ENCODE measurements around the gene MED15. TPM values are rescaled to one million over a fixed set of nuclear protein-coding genes. Genes with fewer than 3 reads are reported as not detected.
A peak's percentile ranks its signal among the peaks of the same experiment; 100 is the strongest.

MED15 gene
- total RNA-seq, 1 donor from 2014 or later = 77.8 TPM

DNA sequence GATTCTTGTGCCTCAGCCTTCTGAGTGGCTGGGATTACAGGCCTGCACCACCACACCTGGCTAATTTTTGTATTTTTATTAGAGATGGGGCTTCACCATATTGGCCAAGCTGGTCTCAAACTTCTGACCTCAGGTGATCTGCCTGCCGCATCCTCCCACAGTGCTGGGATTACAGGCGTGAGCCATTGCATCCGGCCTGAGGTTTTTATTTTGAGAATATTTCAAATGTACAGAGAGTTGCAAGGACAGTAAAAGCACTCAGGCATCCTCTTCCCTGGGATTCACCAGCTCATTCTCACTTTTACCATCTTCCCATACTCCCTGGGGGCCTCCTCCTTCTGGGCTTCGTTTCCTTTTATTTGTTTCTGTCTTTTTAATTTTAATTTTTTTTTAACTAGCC lies 12.1 kb downstream of the MED15 start:
- Mint-ChIP-seq H3K27me3 (no peaks in the 10 kb centered on the region), H3K36me3 (ENCODE audit: insufficient read depth) (peaks cover 5% of the 10 kb centered on the region), H3K9me3 (ENCODE audit: low read depth) (no peaks in the 10 kb centered on the region), H3K4me3 (ENCODE audit: low read depth) (no peak overlapping the region), H3K27ac (no peak overlapping the region), H3K4me1 (ENCODE audit: low read depth) (peaks cover 26% of the 10 kb centered on the region)
- DNase-seq (ENCODE audit: low spot score, unreplicated experiment) = no peak
- TF ChIP-seq, protein P1, sequence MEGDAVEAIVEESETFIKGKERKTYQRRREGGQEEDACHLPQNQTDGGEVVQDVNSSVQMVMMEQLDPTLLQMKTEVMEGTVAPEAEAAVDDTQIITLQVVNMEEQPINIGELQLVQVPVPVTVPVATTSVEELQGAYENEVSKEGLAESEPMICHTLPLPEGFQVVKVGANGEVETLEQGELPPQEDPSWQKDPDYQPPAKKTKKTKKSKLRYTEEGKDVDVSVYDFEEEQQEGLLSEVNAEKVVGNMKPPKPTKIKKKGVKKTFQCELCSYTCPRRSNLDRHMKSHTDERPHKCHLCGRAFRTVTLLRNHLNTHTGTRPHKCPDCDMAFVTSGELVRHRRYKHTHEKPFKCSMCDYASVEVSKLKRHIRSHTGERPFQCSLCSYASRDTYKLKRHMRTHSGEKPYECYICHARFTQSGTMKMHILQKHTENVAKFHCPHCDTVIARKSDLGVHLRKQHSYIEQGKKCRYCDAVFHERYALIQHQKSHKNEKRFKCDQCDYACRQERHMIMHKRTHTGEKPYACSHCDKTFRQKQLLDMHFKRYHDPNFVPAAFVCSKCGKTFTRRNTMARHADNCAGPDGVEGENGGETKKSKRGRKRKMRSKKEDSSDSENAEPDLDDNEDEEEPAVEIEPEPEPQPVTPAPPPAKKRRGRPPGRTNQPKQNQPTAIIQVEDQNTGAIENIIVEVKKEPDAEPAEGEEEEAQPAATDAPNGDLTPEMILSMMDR (IDR thresholded peaks at IDR 0.05; ENCODE audit: unreplicated experiment) = no peak

GRCh38 chr22:20520093-20520511 lies 12.7 kb downstream of the MED15 start:
- peaks cover 5% of the 10 kb centered on the region for H3K36me3 Mint-ChIP-seq (ENCODE audit: insufficient read depth)
- H3K9me3 Mint-ChIP-seq (ENCODE audit: low read depth) = no peaks in the 10 kb centered on the region
- H3K27me3 Mint-ChIP-seq = no peaks in the 10 kb centered on the region
- peaks cover 26% of the 10 kb centered on the region for H3K4me1 Mint-ChIP-seq (ENCODE audit: low read depth)
- H3K27ac Mint-ChIP-seq = no peak overlapping the region
- no peak overlapping the region for H3K4me3 Mint-ChIP-seq (ENCODE audit: low read depth)
- TF ChIP-seq, protein P1 (IDR thresholded peaks at IDR 0.05; ENCODE audit: unreplicated experiment) = no peak
- no peak for DNase-seq (ENCODE audit: low spot score, unreplicated experiment)

- H3K27ac Mint-ChIP-seq = peak overlapping the region; percentile 53
- peaks cover 3% of the 10 kb centered on the region for H3K36me3 Mint-ChIP-seq (ENCODE audit: insufficient read depth)
- H3K4me1 Mint-ChIP-seq (ENCODE audit: low read depth) = peaks cover 22% of the 10 kb centered on the region
- H3K4me3 Mint-ChIP-seq (ENCODE audit: low read depth) = no peak overlapping the region
- H3K27me3 Mint-ChIP-seq = no peaks in the 10 kb centered on the region
- TF ChIP-seq, protein P1 (IDR thresholded peaks at IDR 0.05; ENCODE audit: unreplicated experiment) = no peak
- no peaks in the 10 kb centered on the region for H3K9me3 Mint-ChIP-seq (ENCODE audit: low read depth)
- no peak for DNase-seq (ENCODE audit: low spot score, unreplicated experiment)
Measured at GRCh38 chr22:20522134-20523004, 15.0 kb downstream of the MED15 start.

DNA sequence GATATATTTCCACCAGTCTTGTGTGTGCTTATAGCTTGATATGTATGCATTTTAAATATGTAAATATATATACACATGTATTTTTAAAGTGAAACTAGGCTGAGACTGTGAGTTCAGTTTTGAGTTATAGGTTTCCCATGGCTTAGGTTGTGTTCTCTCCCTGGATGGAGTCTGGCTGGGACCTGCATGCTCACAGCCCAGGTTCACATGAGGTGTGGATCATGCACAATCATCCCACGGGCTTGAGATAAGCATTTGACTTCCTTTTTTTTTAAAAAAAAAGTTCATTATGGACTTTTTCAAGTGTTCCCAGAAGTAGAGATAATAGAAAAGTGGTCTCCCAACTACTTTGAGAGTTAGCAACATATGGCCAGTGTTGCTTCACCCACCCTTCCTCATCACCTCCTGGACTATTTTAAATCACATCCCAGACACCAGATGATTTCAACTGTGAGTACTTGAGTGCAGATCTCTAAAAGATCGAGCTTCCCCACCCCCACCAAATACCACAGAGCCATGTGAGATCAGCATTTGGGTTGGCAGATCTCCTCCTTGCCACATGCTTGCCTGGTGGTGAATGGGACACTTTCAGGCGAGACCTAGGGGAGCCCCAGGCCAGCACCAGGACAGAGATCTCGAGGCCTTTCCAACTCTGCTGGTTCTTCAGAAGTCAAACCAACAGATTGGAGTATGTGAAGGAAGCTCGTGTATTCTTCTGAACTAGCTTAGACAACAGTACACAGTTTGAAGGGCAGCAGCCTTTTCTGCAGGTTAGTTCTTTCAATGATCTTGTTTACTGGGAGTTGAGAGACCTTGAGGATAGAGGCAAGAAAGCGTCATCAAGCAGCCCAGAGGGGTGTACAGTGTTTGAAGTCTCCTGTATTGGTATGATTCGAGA lies 15.9 kb downstream of the MED15 start:
- no peak for DNase-seq (ENCODE audit: low spot score, unreplicated experiment)
- no peaks in the 10 kb centered on the region for H3K27me3 Mint-ChIP-seq
- H3K9me3 Mint-ChIP-seq (ENCODE audit: low read depth) = peaks cover 3% of the 10 kb centered on the region
- TF ChIP-seq, protein P1 (IDR thresholded peaks at IDR 0.05; ENCODE audit: unreplicated experiment) = no peak
- H3K4me3 Mint-ChIP-seq (ENCODE audit: low read depth) = no peak overlapping the region
- peaks cover 14% of the 10 kb centered on the region for H3K4me1 Mint-ChIP-seq (ENCODE audit: low read depth)
- peaks cover 7% of the 10 kb centered on the region for H3K36me3 Mint-ChIP-seq (ENCODE audit: insufficient read depth)
- no peak overlapping the region for H3K27ac Mint-ChIP-seq

DNA sequence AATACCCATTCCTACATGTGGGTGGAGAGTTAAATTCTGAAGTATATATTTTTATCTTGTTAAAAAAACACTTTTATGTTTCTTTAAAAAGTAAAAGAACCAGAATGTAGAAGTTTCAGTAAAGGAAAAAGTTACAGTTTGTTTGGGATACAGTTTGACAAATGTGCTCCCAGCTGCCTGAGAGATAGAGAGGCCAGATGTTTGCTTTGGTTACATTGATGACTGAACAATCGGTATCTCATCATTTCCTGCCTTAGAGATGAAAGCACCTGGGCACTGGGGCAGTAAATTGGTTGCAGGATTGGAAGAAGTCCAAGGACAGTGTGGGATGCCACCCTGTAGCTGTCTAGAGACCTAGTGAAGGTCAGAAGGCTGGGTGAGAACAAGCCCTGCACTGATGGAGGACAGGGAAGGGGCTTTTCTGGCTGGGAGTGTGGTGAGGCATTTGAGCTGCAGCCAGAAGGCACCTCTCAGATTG lies 16.6 kb downstream of the MED15 start:
- TF ChIP-seq, protein P1 (IDR thresholded peaks at IDR 0.05; ENCODE audit: unreplicated experiment) = no peak
- H3K4me3 Mint-ChIP-seq (ENCODE audit: low read depth) = no peak overlapping the region
- DNase-seq (ENCODE audit: low spot score, unreplicated experiment) = no peak
- peaks cover 6% of the 10 kb centered on the region for H3K36me3 Mint-ChIP-seq (ENCODE audit: insufficient read depth)
- H3K27me3 Mint-ChIP-seq = no peaks in the 10 kb centered on the region
- H3K9me3 Mint-ChIP-seq (ENCODE audit: low read depth) = peaks cover 3% of the 10 kb centered on the region
- H3K27ac Mint-ChIP-seq = peak overlapping the region; percentile 60
- H3K4me1 Mint-ChIP-seq (ENCODE audit: low read depth) = peaks cover 13% of the 10 kb centered on the region

Data from progenitor cell of endocrine pancreas (in vitro differentiated cells).